GM19372 (cell line): Measurements from ENCODE around the gene SIAE.

ENCODE experiments used
- ATAC-seq: cut with Tn5 transposase; IDR thresholded peaks from one replicate; pipeline ENCODE4 v1.9.1; 2021; ENCODE audit warnings: mild to moderate bottlenecking, low read depth, moderate library complexity; ENCODE audit not compliant: unreplicated experiment

SIAE gene, protein sequence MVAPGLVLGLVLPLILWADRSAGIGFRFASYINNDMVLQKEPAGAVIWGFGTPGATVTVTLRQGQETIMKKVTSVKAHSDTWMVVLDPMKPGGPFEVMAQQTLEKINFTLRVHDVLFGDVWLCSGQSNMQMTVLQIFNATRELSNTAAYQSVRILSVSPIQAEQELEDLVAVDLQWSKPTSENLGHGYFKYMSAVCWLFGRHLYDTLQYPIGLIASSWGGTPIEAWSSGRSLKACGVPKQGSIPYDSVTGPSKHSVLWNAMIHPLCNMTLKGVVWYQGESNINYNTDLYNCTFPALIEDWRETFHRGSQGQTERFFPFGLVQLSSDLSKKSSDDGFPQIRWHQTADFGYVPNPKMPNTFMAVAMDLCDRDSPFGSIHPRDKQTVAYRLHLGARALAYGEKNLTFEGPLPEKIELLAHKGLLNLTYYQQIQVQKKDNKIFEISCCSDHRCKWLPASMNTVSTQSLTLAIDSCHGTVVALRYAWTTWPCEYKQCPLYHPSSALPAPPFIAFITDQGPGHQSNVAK

DNA sequence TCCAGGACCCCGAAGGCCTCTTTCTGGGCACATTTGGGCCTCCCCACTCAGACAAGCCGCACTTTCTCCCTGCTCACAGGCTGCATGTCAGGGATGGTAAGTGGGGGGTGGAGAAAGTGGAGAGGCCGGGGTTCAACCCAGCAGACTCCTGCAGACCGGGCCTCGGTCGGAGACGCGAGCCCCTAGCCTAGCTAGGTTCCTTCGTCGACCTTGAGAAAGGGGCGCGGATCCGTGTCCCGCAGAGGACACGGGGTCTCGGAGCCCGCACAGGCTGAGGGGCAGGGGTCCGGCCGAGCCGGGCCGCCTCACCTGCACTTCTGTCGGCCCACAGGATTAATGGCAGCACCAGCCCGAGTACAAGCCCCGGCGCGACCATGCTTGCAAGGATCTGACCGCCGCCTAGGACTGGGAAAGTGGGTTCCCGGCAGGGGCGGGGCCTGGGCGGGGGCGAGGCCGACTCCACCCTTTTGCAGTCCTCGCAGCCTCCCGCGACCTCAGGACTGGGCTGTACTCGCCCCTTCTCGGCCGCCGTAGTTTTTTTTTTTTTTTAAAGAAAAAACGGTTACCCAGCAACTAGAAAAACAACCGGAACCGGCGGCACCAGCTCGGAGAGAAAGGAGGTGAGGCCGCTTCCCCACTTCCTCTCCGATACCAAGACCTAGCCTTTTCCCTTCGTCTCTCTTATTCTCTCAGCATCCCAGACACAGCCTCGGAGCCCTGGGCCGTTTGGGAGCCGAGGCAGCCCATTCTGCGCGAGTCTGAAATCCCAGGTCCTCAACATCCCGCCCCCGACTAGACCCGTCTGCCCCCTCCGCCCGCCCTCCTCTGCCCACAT is at the start of gene SIAE, which contains the start of gene SPA17:
SIAE (minus strand) TSS at position 407 of the 835 bp plus-strand sequence; CDS start at position 376, 31 bp downstream.
SPA17 (plus strand) TSS at position 572 of the 835 bp plus-strand sequence. CDS start 1,361 bp downstream, outside the sequence.
- peak; percentile 91 for ATAC-seq

DNA sequence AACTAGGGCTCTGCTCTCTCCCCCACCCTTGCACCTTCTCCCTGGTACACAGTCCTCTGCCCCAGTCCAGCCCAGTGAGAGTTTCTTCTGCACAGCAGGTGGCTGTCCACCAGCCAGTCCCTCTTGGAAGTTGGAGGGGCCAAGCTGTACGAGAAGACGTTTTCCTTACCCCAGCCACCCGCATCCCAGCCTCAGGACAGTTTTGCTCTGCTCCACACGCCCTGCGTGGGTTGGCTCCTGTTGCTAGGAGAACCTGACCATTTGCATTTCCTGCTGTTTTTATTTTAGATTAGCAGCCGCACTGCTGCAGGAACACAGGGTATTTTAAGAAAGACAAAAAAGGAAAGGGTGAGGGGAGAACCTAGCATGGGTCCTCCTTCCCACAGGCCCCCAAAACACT is 48.6 kb upstream of the SIAE start:
- no peak for ATAC-seq

DNA sequence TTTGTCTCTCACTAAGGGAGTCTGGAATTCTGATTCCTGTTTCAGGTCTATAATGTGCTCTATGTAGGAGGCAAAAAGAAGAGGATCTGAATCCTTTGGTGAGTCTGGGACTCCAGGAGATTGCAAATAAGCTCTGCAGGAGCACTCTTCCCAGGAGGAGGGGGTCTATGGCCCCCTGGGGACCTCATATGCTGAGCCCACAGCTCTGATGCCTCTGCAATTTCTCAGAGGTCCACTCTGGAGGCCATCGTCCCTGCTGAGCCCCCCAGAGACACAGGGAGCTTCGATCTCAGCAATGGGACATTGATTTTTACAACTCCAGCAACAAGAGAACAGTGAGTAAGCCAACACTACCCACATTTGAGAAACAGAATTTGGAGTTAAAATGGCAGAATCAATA is 46.0 kb upstream of the SIAE start:
- no peak for ATAC-seq

DNA sequence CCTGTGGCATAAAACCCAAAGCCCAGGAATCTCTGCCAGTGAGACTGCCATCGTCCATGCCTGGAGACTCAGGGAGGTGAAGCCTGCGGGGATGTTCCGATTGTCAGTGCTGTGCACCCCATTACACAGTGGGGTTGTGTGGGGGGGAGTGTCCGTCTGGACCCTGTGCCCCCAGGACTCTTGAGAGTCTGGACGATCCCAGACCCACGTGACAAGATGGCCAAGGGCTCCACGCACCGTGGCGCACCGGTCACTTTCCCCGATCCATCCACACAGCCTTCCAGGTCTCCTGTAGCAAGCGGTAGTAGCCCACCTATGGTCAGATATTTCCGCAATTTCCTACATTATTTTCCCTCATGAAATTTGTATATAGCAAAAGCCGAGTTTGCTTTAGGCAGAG is 45.3 kb upstream of the SIAE start:
- no peak for ATAC-seq

DNA sequence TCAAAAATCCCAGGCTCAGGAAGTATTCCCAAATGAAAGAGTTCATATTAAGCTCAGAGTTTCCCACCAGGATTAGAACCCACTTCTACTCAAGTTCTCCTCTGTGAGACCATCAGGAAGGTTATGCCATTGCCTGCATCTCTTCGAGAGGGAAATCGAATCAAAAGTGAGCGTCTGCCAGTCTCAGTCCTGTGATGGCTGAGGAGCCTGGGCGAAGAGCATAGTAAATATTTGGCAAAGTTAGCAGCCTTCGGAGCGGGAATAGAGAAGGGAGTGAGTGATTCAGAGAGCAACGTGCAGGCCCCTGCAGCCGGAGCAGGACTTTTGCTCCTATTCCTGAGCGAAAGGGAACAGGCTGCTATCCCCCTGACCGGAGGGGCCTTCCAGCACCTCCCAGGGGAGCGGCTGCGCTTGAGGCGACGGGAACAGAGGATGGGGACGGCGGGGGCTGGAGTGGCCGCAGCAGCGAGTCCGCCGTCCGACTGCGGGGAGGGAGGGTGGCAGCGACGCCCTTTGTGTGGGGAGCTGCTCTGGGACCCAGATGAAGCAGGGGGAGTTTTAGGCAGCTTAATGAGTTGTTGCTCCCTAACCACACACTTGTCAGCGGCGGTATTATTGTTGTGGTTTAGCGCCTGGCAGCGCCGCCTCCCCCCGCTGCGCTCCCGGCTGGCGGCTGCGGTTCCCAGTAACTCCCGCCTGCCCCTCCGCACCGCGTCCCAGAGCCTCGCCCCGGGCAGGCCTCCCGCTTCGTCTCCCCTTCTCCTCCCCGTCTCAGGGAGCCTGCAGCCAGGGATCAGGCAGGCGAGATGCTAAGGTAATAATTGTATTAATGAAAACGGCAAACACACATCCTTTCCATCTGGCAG is 44.5 kb upstream of the SIAE start:
- no peak for ATAC-seq

DNA sequence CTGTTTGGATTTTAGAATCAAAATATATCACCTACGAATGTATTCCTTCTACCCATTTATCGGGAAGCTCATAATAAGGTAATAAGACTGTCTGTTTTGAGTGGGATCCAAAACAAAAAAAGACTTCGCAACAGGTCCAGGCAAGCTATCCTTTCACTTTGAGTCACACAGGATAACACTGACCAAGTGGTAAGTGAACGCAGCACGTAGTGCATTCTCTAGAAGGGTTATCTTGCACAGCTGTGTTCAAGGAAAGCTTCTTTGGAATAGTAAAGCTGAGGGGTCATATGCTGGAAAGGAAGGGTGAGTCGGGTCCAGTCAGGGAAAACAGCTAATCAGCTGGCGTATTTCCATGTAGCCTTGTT is 43.9 kb upstream of the SIAE start:
- ATAC-seq: no peak

DNA sequence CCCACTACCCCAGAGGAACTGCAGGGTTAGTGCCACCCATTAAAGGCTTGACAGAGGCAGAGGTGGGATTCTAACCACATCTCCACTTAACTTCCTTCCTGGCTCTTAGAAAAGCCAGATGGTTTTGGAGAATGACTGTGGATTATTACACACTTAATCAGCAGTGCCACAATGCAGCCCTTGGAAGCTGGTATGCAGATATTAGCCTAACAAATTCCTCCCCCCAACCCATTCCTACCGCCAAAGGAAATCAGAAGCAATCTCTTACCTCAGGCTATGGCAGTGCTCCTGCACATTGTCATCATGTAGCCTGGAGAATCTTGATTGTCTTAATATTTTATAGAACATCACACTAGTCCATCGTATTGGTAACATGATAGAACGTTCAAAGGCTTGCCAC is 43.1 kb upstream of the SIAE start:
- no peak for ATAC-seq

DNA sequence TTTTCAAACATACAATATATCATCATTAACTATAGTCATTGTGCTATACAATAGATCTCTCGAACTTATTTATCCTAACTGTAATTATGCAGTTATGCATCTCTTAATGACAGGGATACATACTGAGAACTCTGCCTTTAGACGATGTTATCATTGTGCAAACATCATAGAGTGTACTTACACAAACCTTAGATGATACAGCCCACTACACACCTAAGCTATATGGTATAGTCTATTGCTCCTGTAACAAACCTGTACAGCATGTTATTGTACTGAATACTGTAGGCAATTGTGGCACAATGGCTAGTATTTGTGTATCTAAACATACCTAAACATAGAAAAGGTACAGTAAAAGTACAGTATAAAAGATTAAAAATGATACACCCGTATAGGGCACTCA is 38.9 kb upstream of the SIAE start:
- no peak for ATAC-seq

DNA sequence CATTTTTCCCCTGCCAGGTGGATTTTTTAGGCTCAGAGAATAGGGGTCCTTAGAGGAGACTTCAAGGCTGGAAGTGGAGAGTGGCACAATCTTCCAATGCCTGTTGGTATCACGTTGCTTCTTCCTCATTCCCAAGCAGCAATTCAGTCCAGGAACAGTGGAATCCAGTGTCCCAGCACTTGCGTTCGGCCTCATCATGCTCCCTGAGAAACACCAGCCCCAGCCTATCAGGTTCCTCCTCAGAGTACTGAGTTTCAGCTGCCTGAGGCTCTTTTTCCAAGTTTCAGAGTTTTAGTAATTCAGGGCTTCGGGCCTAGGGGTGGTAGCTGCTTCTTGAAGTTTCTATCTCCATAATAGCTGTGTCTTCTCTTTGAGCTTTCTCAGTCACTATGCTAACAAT is 34.3 kb upstream of the SIAE start:
- ATAC-seq: no peak

DNA sequence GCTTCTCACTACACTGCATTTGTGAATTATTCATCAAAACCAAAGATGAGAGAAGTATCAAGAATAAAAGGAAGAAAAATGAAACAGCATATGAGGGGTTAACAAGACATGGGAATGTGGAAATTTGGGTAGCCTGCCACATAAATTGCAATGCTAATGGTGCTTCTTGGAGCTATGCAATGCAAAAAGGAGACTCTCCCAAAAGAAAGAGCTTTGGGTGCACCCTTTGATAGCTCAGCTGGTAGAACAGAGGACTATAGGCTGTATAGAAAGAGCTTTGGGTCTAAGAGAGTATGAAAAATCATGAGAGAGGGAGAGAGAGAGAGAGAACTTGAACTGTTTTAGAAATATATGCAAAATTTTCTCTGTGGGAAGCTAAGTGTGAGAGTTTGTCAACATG is 26.5 kb upstream of the SIAE start:
- no peak for ATAC-seq

DNA sequence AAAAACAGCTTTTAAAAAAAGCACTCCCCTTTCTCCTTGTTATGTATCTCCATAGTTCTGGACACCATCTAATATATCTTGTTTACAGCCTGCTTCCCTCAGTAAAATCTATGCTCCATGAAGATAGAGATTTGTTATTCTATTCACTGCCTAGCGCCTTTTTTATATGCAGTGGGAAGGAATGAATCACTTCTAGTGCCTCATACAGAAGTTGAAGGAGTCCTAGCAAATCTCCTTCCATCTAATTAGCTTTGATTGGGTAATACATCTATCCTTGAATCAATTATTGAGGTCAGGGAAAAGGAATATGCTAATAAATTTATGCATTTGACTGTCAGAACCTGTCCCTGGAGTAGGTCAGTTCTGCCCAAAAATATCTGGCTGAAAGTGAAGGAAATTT is 26.0 kb upstream of the SIAE start:
- no peak for ATAC-seq

DNA sequence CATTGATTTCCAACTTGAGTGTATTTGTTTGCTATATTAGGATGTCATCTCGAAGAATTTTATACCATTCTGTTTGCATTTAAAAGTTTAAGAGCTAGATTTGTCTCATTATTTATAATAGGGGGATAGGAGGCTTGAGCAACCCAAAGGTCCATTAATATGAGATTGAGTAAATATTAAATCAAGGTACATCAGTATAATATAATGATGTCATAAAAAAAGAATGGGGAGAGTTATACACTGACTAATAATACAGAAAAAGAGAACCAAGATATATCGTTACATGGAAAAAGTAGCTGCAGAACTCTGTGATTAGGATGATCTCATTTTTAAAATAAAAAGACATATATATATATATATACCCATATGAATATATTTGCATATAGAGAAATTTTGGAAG is 19.6 kb upstream of the SIAE start:
- no peak for ATAC-seq

DNA sequence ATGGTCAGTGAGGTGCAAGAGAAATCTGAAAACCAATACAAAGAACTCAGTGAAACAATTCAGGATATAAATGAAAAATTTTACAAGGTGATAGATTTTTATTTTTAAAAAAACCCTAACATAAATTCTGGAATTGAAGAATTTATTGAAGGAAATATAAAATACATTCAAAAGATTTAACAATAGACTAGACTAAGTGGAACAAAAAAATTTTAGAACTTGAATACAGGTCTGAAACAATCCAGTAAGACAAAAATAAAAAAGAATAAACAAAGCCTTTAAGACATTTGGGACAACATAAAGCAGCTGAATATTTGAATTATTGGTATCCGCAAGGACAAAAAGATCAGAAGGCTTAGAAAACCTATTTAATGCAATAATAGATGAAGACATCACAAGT is 8.9 kb upstream of the SIAE start:
- ATAC-seq: no peak

DNA sequence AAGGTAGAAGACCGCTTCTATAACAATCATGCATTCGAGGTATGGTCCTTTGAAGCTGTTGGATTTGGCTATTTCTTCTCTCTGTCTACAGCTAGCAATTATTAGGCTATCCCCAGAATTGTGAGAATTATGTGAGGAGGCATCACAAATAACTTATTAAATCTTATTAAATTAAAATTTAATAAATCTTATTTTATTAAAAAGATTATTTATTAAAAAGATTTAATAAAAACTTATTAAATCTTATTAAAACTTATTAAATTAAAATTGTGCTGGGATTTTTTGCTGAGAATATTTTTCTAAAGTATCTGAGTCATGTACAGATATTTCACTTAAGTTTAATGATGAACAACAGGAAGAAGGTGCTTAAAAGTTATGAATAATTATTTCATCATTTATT is 7.9 kb upstream of the SIAE start:
- ATAC-seq: no peak

DNA sequence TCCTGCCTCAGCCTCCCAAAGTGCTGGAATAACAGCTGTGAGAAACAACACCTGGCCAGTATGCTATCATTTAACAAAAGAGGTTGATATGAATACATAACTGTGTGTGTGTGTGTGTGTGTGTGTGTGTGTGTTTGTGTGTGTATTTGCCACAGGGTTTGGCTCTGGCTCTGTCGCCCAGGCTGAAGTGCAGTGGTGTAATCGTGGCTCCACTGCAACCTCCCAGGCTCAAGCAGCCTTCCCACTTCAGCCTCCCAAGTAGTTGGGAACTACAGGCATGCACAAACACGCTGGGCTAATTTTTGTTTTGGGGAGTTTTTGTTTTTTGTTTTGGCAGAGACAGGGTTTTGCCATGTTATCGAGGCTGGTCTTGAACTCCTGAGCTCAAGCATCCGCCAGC is 4.9 kb upstream of the SIAE start:
- no peak for ATAC-seq

DNA sequence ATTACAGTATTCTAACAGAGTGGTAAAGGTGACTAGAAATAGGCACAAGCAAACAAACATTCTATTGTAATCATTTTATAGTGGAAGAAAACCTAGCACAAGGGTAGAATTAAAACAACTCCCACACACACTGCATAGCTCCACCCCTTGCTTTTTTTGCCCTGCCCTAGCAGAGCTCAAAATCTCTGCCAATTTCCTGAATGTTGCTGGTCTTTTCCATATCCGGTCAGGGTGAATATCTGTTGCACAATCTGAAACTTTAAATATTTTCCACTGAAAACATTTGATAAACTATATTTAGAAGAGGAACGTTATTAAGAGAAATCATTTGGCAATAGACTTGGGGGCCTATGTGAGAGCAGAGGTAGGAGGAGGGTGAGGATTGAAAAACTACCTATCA is 2.8 kb upstream of the SIAE start:
- ATAC-seq: no peak

DNA sequence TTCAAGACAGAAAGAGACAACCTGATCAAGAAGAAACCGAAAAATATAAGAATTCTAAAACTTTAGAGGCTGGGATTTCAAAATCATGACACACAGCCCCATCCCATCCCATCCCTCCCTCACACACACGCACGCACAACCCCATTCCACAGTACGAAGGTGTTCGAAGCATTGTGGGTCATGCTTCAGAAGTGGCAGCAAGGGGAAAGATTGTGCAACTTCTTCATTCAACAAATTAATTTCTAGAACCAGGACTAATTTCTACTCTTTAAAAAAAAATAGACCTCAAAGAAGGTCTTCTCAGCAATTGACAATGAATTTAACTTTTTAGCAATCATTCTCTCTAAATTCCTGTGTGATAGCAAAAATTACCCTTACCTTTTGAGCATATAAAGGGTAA is 1.0 kb upstream of the SIAE start:
- no peak for ATAC-seq

DNA sequence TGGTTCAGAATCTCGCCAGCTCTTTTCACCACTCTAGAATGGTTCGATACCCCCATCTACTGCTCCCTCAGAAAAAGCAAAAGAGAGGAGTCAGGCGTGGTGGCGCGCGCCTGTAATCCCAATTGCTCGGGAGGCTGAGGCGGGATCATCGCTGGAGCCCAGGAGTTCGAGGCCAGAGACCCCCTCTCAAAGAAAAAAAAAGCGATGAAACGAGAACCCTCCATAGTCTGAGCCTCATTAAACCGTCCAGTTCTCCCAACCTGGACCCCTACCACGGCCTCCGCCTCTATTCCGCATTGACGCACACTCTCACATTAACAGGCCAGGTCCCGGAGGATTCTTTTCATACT is 604 bp upstream of the SIAE start:
- no peak for ATAC-seq

DNA sequence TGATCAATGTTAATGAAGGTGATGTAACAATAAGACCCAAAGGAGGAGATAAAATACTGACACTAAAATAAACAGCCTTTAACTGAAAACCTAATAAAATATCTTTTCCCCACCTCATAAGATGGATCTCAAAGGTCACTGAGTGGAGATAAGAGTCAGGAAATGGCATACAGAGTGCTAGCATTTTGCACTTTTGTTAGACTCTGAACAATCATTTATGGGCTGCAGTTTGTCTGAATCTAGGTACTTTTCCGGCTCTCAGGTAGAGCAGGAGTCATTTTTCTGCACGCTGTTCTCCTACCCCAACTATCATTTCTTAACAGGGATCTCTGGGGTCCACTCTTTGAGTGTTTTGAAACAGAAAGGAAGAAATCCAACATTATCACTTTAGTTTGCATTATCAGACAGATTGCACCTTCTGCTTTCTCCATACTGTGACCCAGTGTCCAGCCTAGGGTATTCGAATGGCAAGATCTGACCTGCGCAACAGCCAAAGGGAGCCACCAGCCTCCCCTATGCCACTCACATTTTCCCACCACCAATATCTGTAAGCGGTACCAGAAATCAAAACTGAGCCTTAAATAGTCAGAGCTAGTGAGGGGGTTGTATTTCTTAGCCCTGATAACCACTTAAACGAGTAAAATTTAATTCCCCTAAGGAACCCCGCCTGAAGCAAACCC is 863 bp downstream of the SIAE start:
- ATAC-seq: no peak

DNA sequence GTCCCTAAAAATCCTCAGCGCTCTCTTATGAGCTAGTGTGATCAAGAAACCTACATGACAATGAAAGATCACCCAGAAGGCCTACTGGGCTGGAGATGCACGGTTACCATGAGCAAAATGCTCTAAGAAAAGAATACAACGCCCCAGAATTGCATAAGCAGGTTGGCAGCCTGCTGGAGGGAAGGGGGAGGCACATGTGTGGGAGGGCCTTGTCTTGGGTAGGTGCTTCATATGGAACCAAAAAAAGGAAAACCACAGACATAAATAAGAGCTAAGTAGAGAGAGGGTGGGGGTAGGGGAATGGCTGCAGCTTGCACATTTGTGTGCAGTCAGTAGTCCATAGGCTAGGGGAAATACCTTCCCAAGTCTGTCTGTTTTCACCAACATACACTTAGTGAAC is 2.8 kb downstream of the SIAE start:
- no peak for ATAC-seq
